GM19397 (cell line): ENCODE data around the gene ASB18.

Experiments used
- ATAC-seq: cut with Tn5 transposase; IDR thresholded peaks from one replicate; pipeline ENCODE4 v1.9.1; 2021; ENCODE audit warnings: mild to moderate bottlenecking, moderate library complexity; ENCODE audit not compliant: unreplicated experiment

ASB18 gene

GRCh38 chr2:236164925-236165841 lies 99.0 kb downstream of the ASB18 start:
- ATAC-seq, result no peak

- no peak for ATAC-seq
These were observed 99.8 kb downstream of the ASB18 start for GRCh38 chr2:236164201-236164924.

- no peak for ATAC-seq
These were observed 100.6 kb downstream of the ASB18 start for GRCh38 chr2:236163471-236164200.

- ATAC-seq, result no peak
These were observed 101.2 kb downstream of the ASB18 start for GRCh38 chr2:236162882-236163470.

- no peak for ATAC-seq
These were observed 102.0 kb downstream of the ASB18 start for GRCh38 chr2:236162031-236162845.

- no peak for ATAC-seq
These were observed 102.7 kb downstream of the ASB18 start for GRCh38 chr2:236161531-236161930.

GRCh38 chr2:236161082-236161462 lies 103.1 kb downstream of the ASB18 start:
- ATAC-seq, result no peak

GRCh38 chr2:236160366-236161081 lies 103.7 kb downstream of the ASB18 start:
- ATAC-seq, result no peak

- ATAC-seq, result no peak
These were observed 104.4 kb downstream of the ASB18 start for GRCh38 chr2:236159778-236160170.

- no peak for ATAC-seq
These were observed 105.0 kb downstream of the ASB18 start for GRCh38 chr2:236158969-236159777.

GRCh38 chr2:236157815-236158498 lies 106.2 kb downstream of the ASB18 start:
- no peak for ATAC-seq

- no peak for ATAC-seq
These were observed 106.8 kb downstream of the ASB18 start for GRCh38 chr2:236157366-236157765.

- ATAC-seq, result no peak
These were observed 107.4 kb downstream of the ASB18 start for GRCh38 chr2:236156860-236157194.

GRCh38 chr2:236156095-236156859 lies 107.9 kb downstream of the ASB18 start:
- ATAC-seq, result no peak

GRCh38 chr2:236155406-236155805 lies 108.8 kb downstream of the ASB18 start:
- ATAC-seq, result no peak

GRCh38 chr2:236146436-236146835 lies 117.8 kb downstream of the ASB18 start:
- ATAC-seq, result no peak

- ATAC-seq, result no peak
These were observed 120.4 kb downstream of the ASB18 start for GRCh38 chr2:236143811-236144210.
